Muscle of leg (tissue), 11 donors: ENCODE results near the gene MAPK9. TPM values are rescaled to one million over a fixed set of nuclear protein-coding genes. Genes with fewer than 3 reads are reported as not detected.

Experiments used
- DNase-seq: peaks from one replicate; pipeline ENCODE4 v3.0.0; 2013
- H3K27ac ChIP-seq: one replicate; pipeline ENCODE4 v1.5.1; 2013; ENCODE audit warnings: mild to moderate bottlenecking, low read length, control low read depth
- H3K27me3 ChIP-seq: one replicate; pipeline ENCODE4 v1.6.1; 2013; ENCODE audit warnings: low read length; ENCODE audit not compliant: control insufficient read depth, insufficient read depth
- H3K36me3 ChIP-seq: one replicate; pipeline ENCODE4 v1.6.1; 2013; ENCODE audit warnings: low read length; ENCODE audit not compliant: control insufficient read depth, insufficient read depth
- H3K4me1 ChIP-seq: one replicate; pipeline ENCODE4 v1.6.1; 2013; ENCODE audit warnings: low read length; ENCODE audit not compliant: control insufficient read depth, insufficient read depth
- H3K4me3 ChIP-seq: one replicate; pipeline ENCODE4 v1.5.1; 2013; ENCODE audit warnings: low read length, control low read depth
- H3K9me3 ChIP-seq: replicated peaks from 2 replicates; pipeline ENCODE4 v1.6.1; 2013; ENCODE audit warnings: low read depth, low read length; ENCODE audit not compliant: control insufficient read depth
- WGBS: methylation state at CpG from one replicate; pipeline ENCODE4 v1.1.5; 2013; ENCODE audit warnings: missing lambda C conversion rate; ENCODE audit not compliant: insufficient coverage; 5-methylcytosine and 5-hydroxymethylcytosine counted together
- polyA plus RNA-seq, 8 donors: library from polyadenylated mRNA; unstranded; fragments of 120-200 nt; gene quantifications; one replicate each; pipeline versions ENCODE4 v1.2.1 to v1.2.3, GENCODE V29; 2013; ENCODE audit warnings: inconsistent platforms in 1 of 8, low replicate concordance in 1 of 8; ENCODE audit not compliant: insufficient read length in 8 of 8, insufficient read depth in 1 of 8
- total RNA-seq: library from RNA; stranded (reverse); fragments of 120-200 nt; gene quantifications from one replicate; pipeline ENCODE4 v1.2.4, GENCODE V29; 2013

Gene MAPK9
- total and polyA plus RNA-seq, 9 donors, result 21.1 to 32.1 (median 29.4) TPM

- WGBS, result 88% methylated on average over 2 of the region's 4 CpGs
- Histone ChIP-seq H3K27ac (no peak overlapping the region), H3K9me3 (peaks cover 36% of the 10 kb centered on the region), H3K27me3 (no peaks in the 10 kb centered on the region), H3K4me3 (no peak overlapping the region), H3K36me3 (peaks cover 34% of the 10 kb centered on the region), H3K4me1 (no peaks in the 10 kb centered on the region)
- DNase-seq, result no peak
These were observed 41.6 kb downstream of the MAPK9 start for GRCh38 chr5:180250329-180250728.

- Histone ChIP-seq H3K4me3 (no peak overlapping the region), H3K9me3 (no peaks in the 10 kb centered on the region), H3K27ac (no peak overlapping the region), H3K36me3 (peaks cover 43% of the 10 kb centered on the region), H3K27me3 (no peaks in the 10 kb centered on the region), H3K4me1 (no peaks in the 10 kb centered on the region)
- DNase-seq, result no peak
- 93% methylated on average over 1 of the region's 5 CpGs for WGBS
These were observed 50.3 kb downstream of the MAPK9 start for GRCh38 chr5:180241600-180241999.

- WGBS, result 100% methylated on average over 1 of the region's 2 CpGs
These were observed 53.3 kb downstream of the MAPK9 start for GRCh38 chr5:180238631-180239030.

GRCh38 chr5:180235846-180236245 is 56.0 kb downstream of the MAPK9 start:
- WGBS, result no CpG with 5 or more reads among the region's 1 CpG
- H3K36me3 ChIP-seq, result peaks cover 42% of the 10 kb centered on the region

More at GRCh38 chr5:180238631-180239030, 53.3 kb downstream of the MAPK9 start:
- Histone ChIP-seq H3K4me3 (no peak overlapping the region), H3K27me3 (no peaks in the 10 kb centered on the region), H3K27ac (no peak overlapping the region), H3K4me1 (no peaks in the 10 kb centered on the region), H3K9me3 (no peaks in the 10 kb centered on the region), H3K36me3 (peaks cover 51% of the 10 kb centered on the region)
- DNase-seq, result no peak

GRCh38 chr5:180235077-180235476 is 56.8 kb downstream of the MAPK9 start:
- H3K9me3 ChIP-seq, result no peaks in the 10 kb centered on the region
- peaks cover 36% of the 10 kb centered on the region for H3K36me3 ChIP-seq
- no peaks in the 10 kb centered on the region for H3K27me3 ChIP-seq
- H3K27ac ChIP-seq, result no peak overlapping the region
- no peak overlapping the region for H3K4me3 ChIP-seq
- DNase-seq, result no peak
- H3K4me1 ChIP-seq, result no peaks in the 10 kb centered on the region
- WGBS, result 67% methylated on average over 2 of the region's 5 CpGs

More at GRCh38 chr5:180235846-180236245, 56.0 kb downstream of the MAPK9 start:
- Histone ChIP-seq H3K4me3 (no peak overlapping the region), H3K27me3 (no peaks in the 10 kb centered on the region), H3K9me3 (no peaks in the 10 kb centered on the region), H3K27ac (no peak overlapping the region), H3K4me1 (no peaks in the 10 kb centered on the region)
- no peak for DNase-seq

GRCh38 chr5:180234271-180234670 is 57.6 kb downstream of the MAPK9 start:
- Histone ChIP-seq H3K4me3 (no peak overlapping the region), H3K27me3 (no peaks in the 10 kb centered on the region), H3K9me3 (no peaks in the 10 kb centered on the region), H3K36me3 (peaks cover 34% of the 10 kb centered on the region), H3K4me1 (no peaks in the 10 kb centered on the region), H3K27ac (no peak overlapping the region)
- DNase-seq, result no peak
- 96% methylated on average over 8 of the region's 15 CpGs for WGBS

- no peak for DNase-seq
- Histone ChIP-seq H3K27ac (no peak overlapping the region), H3K9me3 (no peaks in the 10 kb centered on the region), H3K36me3 (peaks cover 31% of the 10 kb centered on the region), H3K4me1 (no peaks in the 10 kb centered on the region), H3K4me3 (no peak overlapping the region), H3K27me3 (no peaks in the 10 kb centered on the region)
- WGBS, result 83% methylated on average over 5 of the region's 11 CpGs
These were observed 58.2 kb downstream of the MAPK9 start for GRCh38 chr5:180233729-180234128.

GRCh38 chr5:180230017-180230416 is 61.9 kb downstream of the MAPK9 start:
- Histone ChIP-seq H3K4me1 (no peaks in the 10 kb centered on the region), H3K4me3 (no peak overlapping the region), H3K9me3 (peaks cover 2% of the 10 kb centered on the region), H3K27me3 (no peaks in the 10 kb centered on the region), H3K27ac (no peak overlapping the region), H3K36me3 (peaks cover 15% of the 10 kb centered on the region)
- 84% methylated on average over 7 of the region's 7 CpGs for WGBS
- no peak for DNase-seq

GRCh38 chr5:180222056-180222455 is 69.8 kb downstream of the MAPK9 start:
- no peak overlapping the region for H3K4me3 ChIP-seq
- 89% methylated on average over 10 of the region's 11 CpGs for WGBS
- H3K9me3 ChIP-seq, result peaks cover 24% of the 10 kb centered on the region
- no peak for DNase-seq
- H3K27me3 ChIP-seq, result no peaks in the 10 kb centered on the region
- no peaks in the 10 kb centered on the region for H3K36me3 ChIP-seq
- H3K27ac ChIP-seq, result no peak overlapping the region
- no peaks in the 10 kb centered on the region for H3K4me1 ChIP-seq

GRCh38 chr5:180217797-180218196 is 74.1 kb downstream of the MAPK9 start:
- Histone ChIP-seq H3K27me3 (peaks cover 4% of the 10 kb centered on the region), H3K4me1 (no peaks in the 10 kb centered on the region), H3K4me3 (no peak overlapping the region), H3K27ac (no peak overlapping the region), H3K36me3 (no peaks in the 10 kb centered on the region), H3K9me3 (peaks cover 20% of the 10 kb centered on the region)
- no peak for DNase-seq
- no CpG with 5 or more reads among the region's 5 CpGs for WGBS

- no peak for DNase-seq
- peaks cover 7% of the 10 kb centered on the region for H3K27me3 ChIP-seq
- H3K36me3 ChIP-seq, result no peaks in the 10 kb centered on the region
- H3K27ac ChIP-seq, result no peak overlapping the region
- H3K9me3 ChIP-seq, result peaks cover 19% of the 10 kb centered on the region
- H3K4me1 ChIP-seq, result no peaks in the 10 kb centered on the region
- WGBS, result 82% methylated on average over 9 of the region's 15 CpGs
- no peak overlapping the region for H3K4me3 ChIP-seq
These were observed 75.2 kb downstream of the MAPK9 start for GRCh38 chr5:180216646-180217171.
